ENCODE data around the gene TPCN2. TPM values are rescaled to one million over a fixed set of nuclear protein-coding genes. Genes with fewer than 3 reads are reported as not detected.

Gene TPCN2
- total RNA-seq, 1 experiment from 2014 or later = 5.5 TPM

DNA sequence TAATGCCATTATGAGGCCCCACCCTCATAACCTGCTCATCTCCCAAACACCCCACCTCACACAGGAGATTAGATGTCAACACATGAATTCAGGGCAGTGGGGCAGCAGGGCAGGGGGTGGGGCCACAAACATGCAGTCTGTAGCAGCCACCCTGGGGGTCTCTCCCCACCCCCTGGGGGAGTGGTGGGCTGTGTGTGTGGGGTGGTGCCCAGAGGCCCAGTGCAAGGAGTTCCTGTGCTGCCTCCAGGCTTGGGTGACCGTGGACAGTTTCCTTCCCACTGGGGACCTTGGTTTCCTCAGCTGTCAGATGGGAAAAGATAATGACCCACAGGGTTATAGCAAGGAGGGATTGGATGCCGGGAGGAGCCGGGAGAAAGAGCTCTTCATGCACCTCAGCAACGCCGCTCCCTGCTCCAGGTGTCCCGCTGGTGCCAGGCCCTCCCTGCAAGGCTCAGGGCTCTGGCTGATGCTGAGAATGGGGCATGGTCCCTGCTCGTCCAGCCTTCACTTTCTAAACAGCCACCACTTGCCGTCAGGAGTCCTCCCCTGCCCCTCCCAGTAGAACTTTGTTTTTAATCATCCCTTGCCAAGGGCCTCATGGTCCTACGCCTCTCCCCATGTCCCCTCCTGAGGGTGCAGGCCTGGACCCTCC is 33.7 kb upstream of the TPCN2 start:
- Histone ChIP-seq H3K9me3 (replicated peaks) (no peaks in the 10 kb centered on the region), H3K27me3 (peaks cover 3% of the 10 kb centered on the region; the same call in 1 of the 2 replicates), H3K4me3 (no peak overlapping the region), H3K4me1 (peaks cover 5% of the 10 kb centered on the region; the same call in 1 of the 2 replicates), H3K27ac (no peak overlapping the region), H3K36me3 (no peaks in the 10 kb centered on the region)
- DNase-seq = no peak

DNA sequence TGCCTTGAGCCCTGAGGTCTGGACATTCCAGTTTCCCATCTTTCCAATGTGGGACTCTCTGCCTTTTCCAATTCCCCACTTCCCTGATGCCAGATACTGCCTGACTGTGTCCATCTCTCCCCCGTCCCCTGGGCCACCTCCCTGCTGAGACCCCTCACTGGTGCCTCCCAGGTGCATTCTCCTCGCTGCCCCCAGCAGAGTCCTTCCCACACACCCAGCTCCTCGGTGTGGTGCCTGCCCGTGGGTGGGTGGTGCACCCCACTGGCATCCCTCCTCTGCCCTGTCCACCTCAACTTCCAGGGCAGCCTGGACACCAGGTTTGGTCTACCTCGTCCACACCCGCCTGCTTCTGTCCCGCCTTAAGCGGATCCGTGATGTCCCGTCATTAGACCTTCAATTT is 30.8 kb upstream of the TPCN2 start:
- no peaks in the 10 kb centered on the region for H3K9me3 ChIP-seq (replicated peaks)
- no peak for DNase-seq
- H3K4me1 ChIP-seq = no peaks in the 10 kb centered on the region
- H3K4me3 ChIP-seq = no peak overlapping the region
- H3K27ac ChIP-seq = no peak overlapping the region
- H3K36me3 ChIP-seq = no peaks in the 10 kb centered on the region
- 0 out of 2 replicates have a peak, but pooled peaks cover 3% of the 10 kb centered on the region for H3K27me3 ChIP-seq

DNA sequence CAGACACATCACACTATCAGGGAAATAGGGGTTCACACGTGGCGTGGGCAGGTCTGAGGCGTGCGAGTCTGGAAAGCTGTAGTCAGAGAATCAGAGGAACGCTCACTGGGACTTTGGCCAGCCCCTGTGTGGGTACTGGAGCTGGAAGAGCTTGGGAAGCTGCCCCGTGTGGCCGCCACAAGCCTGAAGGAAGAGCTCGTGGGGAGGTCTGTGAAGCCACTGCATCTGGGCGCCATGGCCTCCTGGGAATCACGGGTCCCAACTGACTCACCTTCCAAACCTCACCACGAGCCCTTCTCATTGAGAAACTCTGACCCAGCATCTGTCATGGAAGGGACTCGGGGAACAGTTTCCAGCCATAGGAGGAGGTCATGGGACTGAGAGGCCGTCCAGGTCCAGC is 29.8 kb upstream of the TPCN2 start:
- Histone ChIP-seq H3K9me3 (replicated peaks) (no peaks in the 10 kb centered on the region), H3K27ac (no peak overlapping the region), H3K27me3 (0 out of 2 replicates have a peak, but pooled peaks cover 3% of the 10 kb centered on the region), H3K4me1 (no peaks in the 10 kb centered on the region), H3K36me3 (no peaks in the 10 kb centered on the region), H3K4me3 (no peak overlapping the region)
- DNase-seq = no peak

DNA sequence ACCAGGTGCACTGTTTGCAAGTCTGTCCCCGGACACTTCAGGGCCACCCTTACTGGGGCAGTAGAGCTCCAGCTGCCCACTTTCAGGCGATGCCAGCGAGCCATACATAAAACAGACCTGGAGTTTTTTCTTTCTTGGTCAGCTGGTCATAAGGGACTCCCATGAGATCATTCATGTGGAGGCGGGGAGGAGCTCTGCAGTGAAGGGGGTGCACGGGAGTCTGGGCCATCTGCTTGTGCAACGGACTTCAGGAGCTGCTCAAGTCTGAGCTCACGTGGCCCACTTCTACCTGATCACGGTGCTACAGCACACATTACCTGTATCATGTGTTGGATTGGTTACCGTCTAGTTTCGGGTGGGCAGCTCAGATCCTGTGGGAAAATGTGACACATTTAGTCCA is 26.5 kb upstream of the TPCN2 start:
- Histone ChIP-seq H3K36me3 (no peaks in the 10 kb centered on the region), H3K27ac (no peak overlapping the region), H3K27me3 (0 out of 2 replicates have a peak, but pooled peaks cover 3% of the 10 kb centered on the region), H3K9me3 (replicated peaks) (no peaks in the 10 kb centered on the region), H3K4me3 (no peak overlapping the region), H3K4me1 (no peaks in the 10 kb centered on the region)
- no peak for DNase-seq

DNA sequence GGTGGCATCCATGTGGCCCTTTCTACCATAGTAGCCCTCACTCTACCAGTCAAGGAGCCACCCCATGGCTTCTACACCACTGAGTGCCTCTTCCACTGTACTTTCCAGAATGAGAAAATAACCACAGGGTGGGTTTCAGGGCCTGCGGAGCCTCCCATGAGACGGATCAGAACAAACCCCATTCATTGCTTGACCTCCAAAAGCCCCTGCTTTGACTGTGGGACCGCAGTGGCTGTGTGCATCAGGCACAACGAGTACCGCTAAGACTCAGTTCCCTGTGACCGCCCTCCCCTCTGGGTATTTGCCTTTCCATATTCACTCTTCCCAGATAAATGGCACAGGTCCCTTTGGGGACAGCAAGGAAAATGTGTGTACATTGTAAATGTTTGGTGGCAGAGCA is 24.2 kb upstream of the TPCN2 start:
- Histone ChIP-seq H3K9me3 (replicated peaks) (no peaks in the 10 kb centered on the region), H3K4me1 (no peaks in the 10 kb centered on the region), H3K27me3 (0 out of 2 replicates have a peak, but pooled peaks cover 3% of the 10 kb centered on the region), H3K4me3 (no peak overlapping the region), H3K36me3 (no peaks in the 10 kb centered on the region), H3K27ac (no peak overlapping the region)
- no peak for DNase-seq

DNA sequence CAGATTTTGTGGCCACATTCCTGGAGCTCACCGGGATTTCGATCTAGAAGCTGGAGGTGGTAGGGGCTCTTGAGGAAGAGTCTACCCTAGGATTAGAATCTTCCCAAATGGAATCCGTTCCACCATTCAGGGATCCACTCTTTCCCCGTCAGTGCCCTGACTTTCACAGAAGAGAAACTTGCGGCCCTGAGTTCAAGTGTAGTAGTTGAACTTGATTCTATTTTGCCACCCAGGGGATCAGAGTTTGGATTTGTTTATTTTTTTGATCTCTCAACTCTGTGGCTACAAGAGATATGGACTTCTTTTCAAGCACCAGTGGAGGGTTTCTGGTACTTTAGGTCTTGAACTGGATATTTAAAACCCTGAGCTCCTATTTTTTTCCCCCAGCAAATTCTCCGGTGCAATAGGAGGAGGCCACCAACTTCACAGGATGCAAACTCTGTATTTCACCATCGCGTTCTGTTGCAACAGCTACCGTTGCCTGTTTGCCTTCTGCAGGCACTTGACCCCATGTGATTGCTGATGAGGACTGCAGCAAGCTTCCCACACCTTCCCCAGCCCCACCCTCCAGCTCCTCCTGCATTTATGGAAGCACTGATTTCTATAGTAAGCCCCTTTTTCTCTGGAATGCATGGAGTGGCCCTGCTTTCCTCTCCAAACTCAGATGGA is 20.9 kb upstream of the TPCN2 start:
- Histone ChIP-seq H3K4me1 (no peaks in the 10 kb centered on the region), H3K9me3 (replicated peaks) (no peaks in the 10 kb centered on the region)
- no peak for DNase-seq

DNA sequence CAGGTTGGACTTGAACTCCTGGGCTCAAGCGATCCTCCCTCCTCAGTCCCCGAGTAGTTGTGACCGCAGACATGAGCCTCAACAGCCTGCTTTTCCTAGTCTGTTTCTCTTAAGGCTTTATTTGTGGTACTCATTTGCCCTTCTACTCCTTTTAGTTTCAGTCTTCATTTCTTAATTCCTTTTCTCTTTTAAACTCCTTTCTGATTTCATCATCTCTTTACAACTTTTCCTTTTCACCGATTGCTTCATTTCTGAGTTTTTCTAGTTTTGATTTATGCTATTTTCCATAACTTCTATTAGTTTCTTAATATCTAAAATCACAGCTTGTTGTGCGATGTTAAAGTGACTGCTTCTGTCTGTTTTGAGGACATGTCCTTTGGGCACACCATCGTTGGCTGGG is 18.4 kb upstream of the TPCN2 start:
- H3K36me3 ChIP-seq = no peaks in the 10 kb centered on the region
- no peak for DNase-seq
- H3K9me3 ChIP-seq (replicated peaks) = no peaks in the 10 kb centered on the region
- H3K27ac ChIP-seq = no peak overlapping the region
- no peak overlapping the region for H3K4me3 ChIP-seq
- H3K27me3 ChIP-seq = no peaks in the 10 kb centered on the region
- H3K4me1 ChIP-seq = no peaks in the 10 kb centered on the region

More for the DNA sequence above, 20.9 kb upstream of the TPCN2 start:
- Histone ChIP-seq H3K27me3 (no peaks in the 10 kb centered on the region), H3K27ac (no peak overlapping the region), H3K4me3 (no peak overlapping the region), H3K36me3 (no peaks in the 10 kb centered on the region)

DNA sequence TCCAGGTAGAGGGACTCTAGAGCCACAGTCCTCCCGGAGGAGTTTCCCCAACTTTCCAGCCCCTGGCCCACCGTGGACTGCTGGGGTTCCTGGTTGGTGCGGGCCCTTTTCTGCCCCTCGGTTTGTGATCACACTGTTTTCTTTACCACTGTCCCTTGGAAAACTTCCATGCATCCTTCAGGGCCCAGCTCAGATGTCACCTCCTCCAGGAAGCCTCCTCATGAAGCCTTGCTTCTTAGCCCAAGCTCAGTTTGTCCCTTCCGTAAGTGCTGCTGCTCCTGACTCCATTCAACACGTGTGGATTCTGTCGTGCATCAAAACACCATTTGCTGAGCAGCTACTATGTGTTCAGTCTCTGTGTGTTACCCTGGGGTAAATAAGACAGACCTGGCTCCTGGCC is 15.9 kb upstream of the TPCN2 start:
- Histone ChIP-seq H3K27ac (no peak overlapping the region), H3K27me3 (no peaks in the 10 kb centered on the region), H3K36me3 (no peaks in the 10 kb centered on the region), H3K9me3 (replicated peaks) (no peaks in the 10 kb centered on the region), H3K4me1 (no peaks in the 10 kb centered on the region), H3K4me3 (no peak overlapping the region)
- no peak for DNase-seq

DNA sequence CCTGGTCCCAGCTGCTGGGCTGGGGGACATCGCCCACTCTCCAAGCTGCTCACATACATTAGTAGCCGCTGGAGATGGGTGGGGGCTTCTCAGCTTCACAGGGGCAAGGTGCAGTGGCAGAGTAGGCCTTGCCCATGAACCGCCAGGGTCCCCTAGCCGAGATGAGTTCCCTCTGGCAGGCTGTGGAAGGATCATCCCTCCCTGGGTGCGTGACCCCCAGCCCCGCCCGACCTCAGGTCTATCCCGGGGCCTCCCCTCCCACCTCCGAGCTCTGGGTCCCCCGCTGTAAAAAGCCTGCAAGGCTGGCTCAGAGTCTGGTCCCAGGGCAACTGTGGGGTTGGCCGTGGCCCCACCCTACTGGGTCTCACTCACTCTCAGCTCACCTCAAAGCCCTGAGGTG is 15.3 kb upstream of the TPCN2 start:
- H3K4me1 ChIP-seq = no peaks in the 10 kb centered on the region
- H3K27ac ChIP-seq = no peak overlapping the region
- H3K4me3 ChIP-seq = no peak overlapping the region
- H3K9me3 ChIP-seq (replicated peaks) = no peaks in the 10 kb centered on the region
- H3K36me3 ChIP-seq = no peaks in the 10 kb centered on the region
- H3K27me3 ChIP-seq = no peaks in the 10 kb centered on the region
- DNase-seq = no peak

DNA sequence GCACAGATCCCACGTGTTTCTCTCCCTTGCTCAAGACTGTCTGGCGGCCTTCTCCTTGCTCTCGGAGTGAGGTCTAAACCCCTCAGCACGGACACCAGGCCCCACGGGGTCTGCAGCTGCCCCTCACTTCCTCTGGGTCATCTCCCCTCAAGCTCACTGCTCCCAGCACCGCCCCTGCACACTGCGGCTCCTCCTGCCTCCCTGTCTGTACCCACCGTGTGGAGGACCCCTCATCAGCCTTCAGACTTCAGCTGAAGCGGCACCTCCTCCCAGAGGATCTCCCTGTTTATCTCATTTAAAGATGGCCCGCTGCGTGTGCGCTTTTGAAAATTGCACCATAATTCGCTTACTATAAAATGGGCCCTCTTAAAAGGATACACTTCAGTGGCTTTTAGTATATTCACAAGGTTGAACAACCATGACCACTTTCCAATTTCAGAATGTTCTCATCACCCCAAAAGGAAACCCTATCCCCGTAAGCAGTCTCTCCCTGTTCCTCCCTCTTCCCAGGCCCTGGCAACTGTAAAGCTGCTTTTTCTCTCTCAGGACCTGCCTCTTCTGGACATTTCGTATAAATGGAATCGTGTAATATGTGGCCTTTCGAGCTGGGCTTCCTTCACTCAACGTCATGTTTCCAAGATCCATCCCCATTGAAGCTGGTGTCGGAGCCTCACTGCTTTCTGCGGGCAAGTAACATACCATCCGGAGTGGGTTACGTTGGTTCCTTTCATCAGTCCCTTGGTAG is 14.4 kb upstream of the TPCN2 start:
- Histone ChIP-seq H3K27ac (no peak overlapping the region), H3K9me3 (replicated peaks) (no peaks in the 10 kb centered on the region), H3K4me3 (no peak overlapping the region)

DNA sequence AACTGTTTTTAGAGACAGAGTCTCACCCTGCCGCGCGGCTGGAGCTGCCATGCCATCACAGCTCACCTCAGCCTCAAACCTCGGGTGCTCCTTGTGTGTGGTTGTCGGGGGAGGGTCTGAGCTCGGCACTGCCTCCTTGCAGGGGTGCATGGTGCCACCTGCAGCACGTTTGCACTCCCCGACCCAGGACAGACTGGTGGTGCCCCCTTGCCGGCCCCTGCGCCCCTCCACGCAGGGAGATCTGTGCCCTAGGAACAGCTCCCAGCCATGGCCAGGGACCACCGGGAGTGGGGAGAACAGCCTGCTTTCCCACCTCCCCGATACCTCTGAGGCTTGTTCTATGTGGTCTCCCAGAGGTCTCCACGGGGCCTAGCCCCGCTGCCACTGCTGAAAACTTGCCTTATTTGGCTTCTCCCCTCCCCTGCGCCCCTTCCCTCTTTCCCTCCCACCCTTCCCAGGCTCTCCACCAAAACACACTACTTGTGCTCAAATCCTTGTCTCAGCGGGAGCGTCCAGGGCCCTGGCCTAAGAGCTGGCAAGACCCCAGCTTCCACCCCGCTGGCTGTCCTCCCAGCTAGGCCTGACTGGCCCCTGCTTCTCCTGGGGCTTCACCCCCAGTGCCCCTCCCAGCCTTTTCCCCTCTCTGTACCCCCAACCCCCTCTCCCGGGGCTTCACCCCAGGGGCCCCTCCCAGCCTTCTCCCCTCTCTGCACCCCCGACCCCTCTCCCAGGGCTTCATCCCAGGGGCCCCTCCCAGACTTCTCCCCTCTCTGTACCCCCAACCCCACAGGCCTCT is 13.4 kb upstream of the TPCN2 start:
- no peaks in the 10 kb centered on the region; the same call in 1 of the 2 replicates for H3K4me1 ChIP-seq
- H3K4me3 ChIP-seq = no peak overlapping the region
- DNase-seq = no peak
- H3K27me3 ChIP-seq = no peaks in the 10 kb centered on the region
- no peak overlapping the region for H3K27ac ChIP-seq
- no peaks in the 10 kb centered on the region for H3K9me3 ChIP-seq (replicated peaks)
- H3K36me3 ChIP-seq = no peaks in the 10 kb centered on the region

More for the DNA sequence above, 14.4 kb upstream of the TPCN2 start:
- DNase-seq = no peak
- Histone ChIP-seq H3K27me3 (no peaks in the 10 kb centered on the region), H3K4me1 (no peaks in the 10 kb centered on the region), H3K36me3 (no peaks in the 10 kb centered on the region)

DNA sequence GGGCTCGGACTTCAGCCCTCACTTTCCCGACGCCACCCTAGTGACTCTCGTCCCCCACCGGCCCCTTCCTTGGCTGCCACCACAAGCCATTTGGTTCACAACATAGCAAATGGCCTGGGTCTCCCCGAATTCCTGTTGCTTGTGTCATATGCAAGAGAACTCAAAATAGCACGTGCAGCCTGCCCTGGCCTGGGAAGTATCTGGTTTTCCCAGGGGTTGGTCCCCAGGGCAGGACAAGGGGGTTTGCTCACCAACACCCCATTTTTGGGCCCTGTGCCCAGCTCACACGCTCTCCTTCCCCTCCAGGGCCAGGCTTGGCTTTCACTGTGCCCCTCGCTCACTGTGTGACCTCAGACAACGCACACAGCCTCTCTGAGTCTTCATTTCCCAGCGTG is 12.8 kb upstream of the TPCN2 start:
- no peak for DNase-seq
- no peaks in the 10 kb centered on the region for H3K9me3 ChIP-seq (replicated peaks)
- peaks cover 6% of the 10 kb centered on the region; the same call in 1 of the 2 replicates for H3K4me1 ChIP-seq
- no peak overlapping the region for H3K27ac ChIP-seq
- no peaks in the 10 kb centered on the region for H3K27me3 ChIP-seq
- H3K4me3 ChIP-seq = no peak overlapping the region
- no peaks in the 10 kb centered on the region for H3K36me3 ChIP-seq

DNA sequence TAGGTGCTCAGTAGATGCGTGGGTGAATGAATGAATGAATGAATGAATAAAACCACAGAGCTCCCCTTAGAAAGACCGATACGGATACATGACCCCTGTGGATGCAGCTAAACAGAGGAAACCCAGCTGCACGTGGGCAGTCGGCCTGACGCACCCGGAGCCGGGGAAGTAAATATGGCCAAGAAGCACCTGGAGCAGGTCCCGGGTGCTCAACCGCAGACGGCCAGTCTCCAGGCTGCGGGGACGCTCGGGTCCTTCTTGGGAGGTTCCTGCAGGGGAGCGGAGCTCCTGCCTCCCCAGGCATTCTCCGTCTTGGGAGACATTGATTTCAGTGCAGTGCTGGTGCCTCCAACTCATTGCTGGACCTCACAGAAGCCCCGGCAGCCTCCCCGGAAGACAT is 11.7 kb upstream of the TPCN2 start:
- Histone ChIP-seq H3K4me3 (no peak overlapping the region), H3K27me3 (no peaks in the 10 kb centered on the region), H3K9me3 (replicated peaks) (no peaks in the 10 kb centered on the region), H3K36me3 (no peaks in the 10 kb centered on the region), H3K27ac (no peak overlapping the region), H3K4me1 (peaks cover 7% of the 10 kb centered on the region; the same call in 1 of the 2 replicates)
- DNase-seq = no peak

DNA sequence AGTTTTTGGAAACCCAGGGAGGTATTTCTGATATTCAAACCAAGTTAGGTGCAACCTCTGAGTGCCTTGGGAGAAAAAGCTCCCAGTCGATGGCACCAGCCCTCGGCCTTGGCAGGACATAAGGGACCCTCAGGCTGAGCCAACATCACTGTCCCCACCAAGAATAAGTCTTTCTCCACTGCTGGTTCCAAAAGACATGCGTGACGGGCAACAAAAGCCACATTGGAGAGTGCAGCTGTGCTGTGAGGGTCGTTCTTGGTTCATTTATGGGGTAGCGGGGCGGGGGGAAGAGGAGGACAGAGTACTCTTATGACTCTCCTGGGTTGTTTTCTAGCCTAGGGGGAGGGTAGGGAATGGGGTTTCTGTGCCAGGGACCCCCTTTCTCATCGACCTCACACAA is 11.2 kb upstream of the TPCN2 start:
- peaks cover 7% of the 10 kb centered on the region; the same call in 1 of the 2 replicates for H3K4me1 ChIP-seq

More for the DNA sequence above, 11.2 kb upstream of the TPCN2 start:
- no peaks in the 10 kb centered on the region for H3K27me3 ChIP-seq
- no peak for DNase-seq
- H3K4me3 ChIP-seq = no peak overlapping the region
- H3K9me3 ChIP-seq (replicated peaks) = no peaks in the 10 kb centered on the region
- H3K36me3 ChIP-seq = no peaks in the 10 kb centered on the region
- no peak overlapping the region for H3K27ac ChIP-seq
